Fibroblast of skin of left quadriceps (primary cell): ENCODE data around the gene EIF2B5.
A peak's percentile ranks its signal among the peaks of the same experiment; 100 is the strongest.

Source experiments
- DNase-seq, 2 experiments: peaks; one replicate each; pipeline ENCODE4 v3.0.0-alpha.2; 2013; ENCODE audit warnings: low read depth in 2 of 2

The EIF2B5 gene

DNA sequence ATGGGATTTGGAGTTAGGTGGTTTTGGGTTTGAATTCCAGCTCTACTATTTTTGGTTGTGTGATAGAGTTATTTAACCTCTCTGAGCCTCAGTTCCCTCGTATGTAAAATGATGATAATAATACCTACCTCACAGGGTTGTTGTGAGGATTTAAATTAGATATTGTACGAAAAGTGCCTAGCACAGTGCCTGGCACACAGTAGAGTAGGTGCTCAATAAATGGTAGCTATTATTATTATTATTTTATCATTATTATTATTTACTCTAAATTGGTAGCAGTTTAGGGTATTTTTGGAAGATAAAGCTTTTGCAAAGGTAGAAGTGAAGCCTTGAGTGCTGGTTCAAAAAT lies 38.2 kb downstream of the EIF2B5 start:
- DNase-seq, result no peak

DNA sequence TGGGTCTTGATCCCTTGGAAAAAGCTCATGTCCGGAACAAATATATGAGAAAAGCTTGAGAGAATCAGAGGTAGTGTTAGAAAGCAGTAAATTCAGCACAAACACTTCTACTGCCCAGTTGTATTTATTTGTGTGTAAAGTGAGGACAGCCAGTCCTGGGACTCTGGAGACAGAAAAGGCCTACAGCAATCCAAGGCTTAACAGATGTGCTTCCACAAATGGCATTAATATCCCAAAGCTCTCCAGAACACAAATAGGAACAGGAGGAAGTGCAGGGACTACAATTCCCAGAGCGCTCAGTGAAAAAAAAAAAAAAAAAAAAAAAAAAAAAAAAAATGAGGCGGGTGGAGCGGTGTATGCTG lies 39.1 kb downstream of the EIF2B5 start:
- no peak for DNase-seq

DNA sequence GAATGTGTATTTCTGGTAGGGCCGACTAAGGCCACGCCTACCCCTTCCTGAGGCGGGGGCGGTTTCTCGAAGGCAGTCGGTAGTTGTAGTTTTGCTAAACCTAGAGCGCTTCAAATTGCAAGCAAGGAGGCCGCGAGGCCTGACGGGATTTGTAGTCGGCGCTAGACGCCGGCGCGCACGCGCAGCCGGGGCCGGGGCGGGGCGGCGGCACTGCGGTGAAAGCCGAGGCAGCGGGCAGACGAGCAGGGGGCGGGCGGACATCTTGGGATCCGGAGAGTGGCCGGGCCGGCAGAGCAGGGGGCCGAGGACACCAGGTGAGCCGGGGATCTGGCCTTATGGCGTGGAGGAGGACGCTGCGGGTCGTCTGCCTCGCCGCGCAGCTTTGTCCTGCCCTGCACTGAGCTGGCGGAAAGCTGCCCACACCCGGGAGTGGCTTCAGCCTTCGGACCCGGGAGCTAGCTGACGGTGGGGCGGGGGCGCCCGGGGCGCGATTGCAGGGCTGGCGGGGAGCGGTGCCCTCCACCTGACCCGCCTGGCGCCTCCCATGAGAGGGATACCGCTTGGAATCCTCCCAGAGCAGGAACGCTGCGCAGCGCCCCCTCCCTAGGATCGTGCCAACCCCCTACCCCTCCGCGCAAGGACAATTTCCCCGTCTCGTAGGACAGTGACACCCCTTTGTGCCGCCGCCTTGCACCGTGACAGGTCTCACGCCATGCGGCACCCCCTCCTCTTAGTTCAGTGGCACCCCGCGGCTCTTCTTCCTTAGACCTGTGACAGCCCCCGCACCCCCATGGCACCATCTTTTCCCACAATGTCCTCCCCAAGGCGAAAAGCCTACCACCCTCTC lies 39.7 kb downstream of the EIF2B5 start, which contains the start of gene AP2M1:
TSS of gene AP2M1 (plus strand) at position 210 of the 847 bp plus-strand sequence. CDS start 2,139 bp downstream, outside the sequence.
- DNase-seq, result peak; percentile 99

- no peak for DNase-seq
Measured at GRCh38 chr3:184175506-184175905, 40.3 kb downstream of the EIF2B5 start.

GRCh38 chr3:184175981-184176376 lies 40.8 kb downstream of the EIF2B5 start:
- DNase-seq, result no peak

DNA sequence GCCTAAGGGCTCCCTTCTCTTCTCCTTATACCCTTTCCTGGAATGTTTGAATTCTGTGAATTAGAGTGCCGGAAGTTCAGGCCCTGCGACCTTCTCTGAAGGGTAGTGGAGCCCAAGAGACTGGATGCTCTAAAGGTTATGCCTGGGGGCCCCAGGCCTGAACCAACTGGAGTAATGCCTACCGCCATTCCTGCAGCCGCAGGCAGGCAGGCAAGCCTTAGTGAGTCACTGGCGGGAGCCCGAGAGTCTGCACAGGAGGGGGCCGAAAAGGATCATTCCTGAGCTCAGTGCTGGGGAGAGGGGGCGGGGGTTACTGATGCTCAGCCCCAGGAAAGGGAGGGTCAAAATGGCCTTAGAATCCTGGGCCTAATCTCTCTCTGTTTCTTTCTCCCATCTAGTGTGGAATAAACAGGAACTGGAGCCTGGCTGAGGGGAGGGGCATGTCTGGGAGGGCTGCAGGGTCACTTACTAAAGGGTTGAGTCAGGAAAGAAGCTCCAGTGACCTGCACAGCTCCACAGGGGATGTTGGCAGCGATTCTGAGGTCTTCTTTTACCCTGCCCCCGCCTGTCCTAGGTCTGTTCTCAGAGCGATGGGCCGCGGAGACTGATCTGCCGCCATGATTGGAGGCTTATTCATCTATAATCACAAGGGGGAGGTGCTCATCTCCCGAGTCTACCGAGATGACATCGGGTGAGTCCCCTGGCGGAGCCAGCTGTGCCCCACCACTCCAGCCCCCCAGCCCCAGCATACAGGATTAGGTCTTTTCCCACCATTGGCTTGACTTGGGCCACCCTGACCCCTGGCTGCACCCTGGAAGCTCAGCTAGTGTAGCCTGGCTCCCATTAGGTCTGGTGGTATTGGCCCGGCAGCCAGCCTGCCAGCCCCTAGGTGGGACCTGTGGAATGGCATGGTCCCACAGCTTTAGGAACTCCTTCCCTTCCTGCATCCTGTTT lies 41.5 kb downstream of the EIF2B5 start:
- DNase-seq, result peak; percentile 87 to 89

GRCh38 chr3:184177331-184177731 lies 42.2 kb downstream of the EIF2B5 start:
- no peak for DNase-seq

- no peak for DNase-seq
Measured at GRCh38 chr3:184177767-184178306, 42.7 kb downstream of the EIF2B5 start.

DNA sequence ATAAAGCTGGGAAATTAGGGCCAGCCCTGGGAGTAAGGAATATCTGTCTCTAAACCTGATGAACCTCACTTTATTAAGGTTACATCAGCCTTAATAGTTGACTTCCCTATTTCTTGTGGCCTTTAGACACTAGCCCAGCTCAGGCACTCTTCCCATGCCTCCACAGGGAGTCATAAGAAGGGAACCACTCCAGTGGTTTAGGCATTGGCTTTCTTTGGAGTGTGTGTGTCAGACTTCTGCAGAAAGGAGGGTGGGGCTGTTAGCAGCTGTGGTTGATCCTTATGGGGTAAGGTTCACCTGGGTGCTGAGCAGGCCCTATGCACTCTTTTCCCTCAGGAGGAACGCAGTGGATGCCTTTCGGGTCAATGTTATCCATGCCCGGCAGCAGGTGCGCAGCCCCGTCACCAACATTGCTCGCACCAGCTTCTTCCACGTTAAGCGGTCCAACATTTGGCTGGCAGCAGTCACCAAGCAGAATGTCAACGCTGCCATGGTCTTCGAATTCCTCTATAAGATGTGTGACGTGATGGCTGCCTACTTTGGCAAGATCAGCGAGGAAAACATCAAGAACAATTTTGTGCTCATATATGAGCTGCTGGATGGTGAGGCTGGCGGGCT lies 43.5 kb downstream of the EIF2B5 start:
- no peak for DNase-seq

DNA sequence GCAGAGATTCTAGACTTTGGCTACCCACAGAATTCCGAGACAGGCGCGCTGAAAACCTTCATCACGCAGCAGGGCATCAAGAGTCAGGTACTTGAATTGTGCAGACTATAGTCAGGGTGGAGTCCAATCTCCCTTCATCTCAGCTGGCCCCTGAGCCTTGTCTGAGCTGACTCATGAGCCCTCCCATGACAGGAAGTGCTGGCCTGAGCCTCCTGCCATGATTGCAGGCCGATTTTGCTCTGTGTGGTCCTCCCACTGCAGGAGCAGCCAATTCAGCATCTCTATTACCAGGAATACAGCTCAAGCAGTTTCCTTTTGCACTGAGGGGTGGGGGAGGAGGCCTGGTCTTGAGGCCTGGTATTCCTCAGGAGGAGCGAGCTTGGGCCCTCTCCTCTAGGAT lies 45.0 kb downstream of the EIF2B5 start:
- DNase-seq, result no peak

GRCh38 chr3:184181596-184181995 lies 46.4 kb downstream of the EIF2B5 start:
- no peak for DNase-seq

DNA sequence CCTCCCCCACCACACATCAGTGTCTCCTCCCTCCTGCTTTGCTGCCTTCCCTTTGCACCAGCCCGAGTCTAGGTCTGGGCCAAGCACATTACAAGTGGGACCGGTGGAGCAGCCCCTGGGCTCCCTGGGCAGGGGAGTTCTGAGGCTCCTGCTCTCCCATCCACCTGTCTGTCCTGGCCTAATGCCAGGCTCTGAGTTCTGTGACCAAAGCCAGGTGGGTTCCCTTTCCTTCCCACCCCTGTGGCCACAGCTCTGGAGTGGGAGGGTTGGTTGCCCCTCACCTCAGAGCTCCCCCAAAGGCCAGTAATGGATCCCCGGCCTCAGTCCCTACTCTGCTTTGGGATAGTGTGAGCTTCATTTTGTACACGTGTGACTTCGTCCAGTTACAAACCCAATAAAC lies 48.5 kb downstream of the EIF2B5 start:
- DNase-seq, result no peak

DNA sequence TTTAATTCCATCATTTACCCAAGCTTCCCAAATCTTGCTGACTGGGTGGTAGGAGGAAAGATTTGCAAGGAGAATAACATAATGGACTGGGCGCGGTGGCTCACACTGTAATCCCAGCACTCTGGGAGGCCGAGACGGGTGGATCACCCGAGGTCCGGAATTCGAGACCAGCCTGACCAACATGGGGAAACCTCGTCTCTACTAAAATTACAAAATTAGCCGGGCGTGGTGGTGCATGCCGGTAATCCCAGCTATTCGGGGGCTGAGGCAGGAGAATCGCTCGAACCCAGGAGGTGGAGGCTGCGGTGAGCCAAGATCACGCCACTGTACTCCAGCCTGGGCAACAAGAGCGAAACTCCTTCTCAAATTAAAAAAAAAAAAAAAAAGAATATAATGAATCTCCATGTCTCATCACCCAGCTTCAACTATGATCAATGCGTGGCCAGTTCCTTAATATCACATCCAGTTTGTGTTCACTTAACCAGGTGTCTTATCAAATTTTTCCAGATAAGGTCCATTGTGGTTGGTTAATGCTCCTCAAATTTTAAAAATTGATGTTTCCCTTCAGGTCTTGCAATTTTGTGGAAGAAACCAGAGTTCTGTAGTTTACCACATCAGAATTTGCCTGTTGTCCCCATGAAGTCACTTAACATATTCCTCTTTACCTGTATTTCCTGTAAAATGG lies 49.5 kb downstream of the EIF2B5 start:
- DNase-seq, result no peak

DNA sequence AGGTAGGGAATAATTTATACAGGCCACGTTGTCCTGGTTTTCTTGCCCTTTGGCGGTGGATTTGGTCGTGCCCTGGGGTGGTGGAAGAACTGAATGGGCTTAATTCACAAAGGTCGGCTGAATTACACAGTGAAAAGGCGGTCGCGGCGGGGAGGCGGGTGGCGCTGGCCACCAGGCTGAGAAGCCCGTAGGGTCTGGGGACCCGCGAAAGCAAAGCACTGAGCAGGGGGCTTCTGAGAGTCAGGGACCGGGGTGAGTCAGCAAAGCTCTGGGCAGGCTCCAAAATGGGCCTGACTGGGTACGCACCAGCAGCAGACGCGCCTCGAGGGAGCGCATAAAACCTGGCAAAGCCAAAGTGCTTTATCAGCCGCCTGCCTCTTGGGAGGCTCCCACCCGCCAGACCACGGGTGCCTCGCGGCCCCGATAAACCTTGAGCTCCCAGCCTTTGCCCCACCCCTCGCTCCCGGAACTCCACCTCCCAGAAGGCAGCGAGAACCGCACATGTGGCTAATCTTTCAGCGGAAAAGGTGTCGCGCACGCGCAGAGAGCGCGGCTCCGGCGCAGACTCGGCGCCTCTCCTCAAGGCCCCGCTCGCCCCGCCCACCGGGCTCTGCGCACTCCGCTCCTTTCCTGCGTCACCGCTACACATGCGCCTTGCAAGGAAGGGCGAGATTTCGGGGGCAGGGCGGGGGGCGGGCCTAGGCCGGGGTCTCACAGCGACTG lies 50.5 kb downstream of the EIF2B5 start:
- DNase-seq, result peak; percentile 97

GRCh38 chr3:184186184-184186901 lies 51.2 kb downstream of the EIF2B5 start, which contains the start of gene ABCF3:
Gene ABCF3 (plus strand): TSS chr3:184186199. CDS start chr3:184186208, 9 bp downstream.
- DNase-seq, result no peak

GRCh38 chr3:184186902-184187207 lies 51.7 kb downstream of the EIF2B5 start:
- no peak for DNase-seq

GRCh38 chr3:184188080-184188479 lies 52.9 kb downstream of the EIF2B5 start:
- no peak for DNase-seq

GRCh38 chr3:184189421-184189820 lies 54.3 kb downstream of the EIF2B5 start:
- no peak for DNase-seq

- no peak for DNase-seq
Measured at GRCh38 chr3:184192889-184193288, 57.7 kb downstream of the EIF2B5 start.

- no peak for DNase-seq
Measured at GRCh38 chr3:184193991-184194539, 58.9 kb downstream of the EIF2B5 start.
